B cell (primary cell): ENCODE results near the gene SSTR1.

ENCODE experiments used
- EZH2 ChIP-seq: IDR thresholded peaks from 2 replicates; pipeline ENCODE4 v1.6.1; 2012; ENCODE audit warnings: borderline replicate concordance, low read depth, mild to moderate bottlenecking, moderate library complexity, low read length; ENCODE audit not compliant: insufficient read depth, poor library complexity, severe bottlenecking
- TF ChIP-seq, protein P1 (sequence below): fragments of 200-600 bp; IDR thresholded peaks from one replicate; pipeline ENCODE4 v1.8.0; 2022; ENCODE audit warnings: antibody characterized with exemption, mild to moderate bottlenecking

DNA sequence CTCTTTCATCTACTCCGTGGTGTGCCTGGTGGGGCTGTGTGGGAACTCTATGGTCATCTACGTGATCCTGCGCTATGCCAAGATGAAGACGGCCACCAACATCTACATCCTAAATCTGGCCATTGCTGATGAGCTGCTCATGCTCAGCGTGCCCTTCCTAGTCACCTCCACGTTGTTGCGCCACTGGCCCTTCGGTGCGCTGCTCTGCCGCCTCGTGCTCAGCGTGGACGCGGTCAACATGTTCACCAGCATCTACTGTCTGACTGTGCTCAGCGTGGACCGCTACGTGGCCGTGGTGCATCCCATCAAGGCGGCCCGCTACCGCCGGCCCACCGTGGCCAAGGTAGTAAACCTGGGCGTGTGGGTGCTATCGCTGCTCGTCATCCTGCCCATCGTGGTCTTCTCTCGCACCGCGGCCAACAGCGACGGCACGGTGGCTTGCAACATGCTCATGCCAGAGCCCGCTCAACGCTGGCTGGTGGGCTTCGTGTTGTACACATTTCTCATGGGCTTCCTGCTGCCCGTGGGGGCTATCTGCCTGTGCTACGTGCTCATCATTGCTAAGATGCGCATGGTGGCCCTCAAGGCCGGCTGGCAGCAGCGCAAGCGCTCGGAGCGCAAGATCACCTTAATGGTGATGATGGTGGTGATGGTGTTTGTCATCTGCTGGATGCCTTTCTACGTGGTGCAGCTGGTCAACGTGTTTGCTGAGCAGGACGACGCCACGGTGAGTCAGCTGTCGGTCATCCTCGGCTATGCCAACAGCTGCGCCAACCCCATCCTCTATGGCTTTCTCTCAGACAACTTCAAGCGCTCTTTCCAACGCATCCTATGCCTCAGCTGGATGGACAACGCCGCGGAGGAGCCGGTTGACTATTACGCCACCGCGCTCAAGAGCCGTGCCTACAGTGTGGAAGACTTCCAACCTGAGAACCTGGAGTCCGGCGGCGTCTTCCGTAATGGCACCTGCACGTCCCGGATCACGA, 2.2 kb downstream of the SSTR1 start:
- TF ChIP-seq, protein P1, sequence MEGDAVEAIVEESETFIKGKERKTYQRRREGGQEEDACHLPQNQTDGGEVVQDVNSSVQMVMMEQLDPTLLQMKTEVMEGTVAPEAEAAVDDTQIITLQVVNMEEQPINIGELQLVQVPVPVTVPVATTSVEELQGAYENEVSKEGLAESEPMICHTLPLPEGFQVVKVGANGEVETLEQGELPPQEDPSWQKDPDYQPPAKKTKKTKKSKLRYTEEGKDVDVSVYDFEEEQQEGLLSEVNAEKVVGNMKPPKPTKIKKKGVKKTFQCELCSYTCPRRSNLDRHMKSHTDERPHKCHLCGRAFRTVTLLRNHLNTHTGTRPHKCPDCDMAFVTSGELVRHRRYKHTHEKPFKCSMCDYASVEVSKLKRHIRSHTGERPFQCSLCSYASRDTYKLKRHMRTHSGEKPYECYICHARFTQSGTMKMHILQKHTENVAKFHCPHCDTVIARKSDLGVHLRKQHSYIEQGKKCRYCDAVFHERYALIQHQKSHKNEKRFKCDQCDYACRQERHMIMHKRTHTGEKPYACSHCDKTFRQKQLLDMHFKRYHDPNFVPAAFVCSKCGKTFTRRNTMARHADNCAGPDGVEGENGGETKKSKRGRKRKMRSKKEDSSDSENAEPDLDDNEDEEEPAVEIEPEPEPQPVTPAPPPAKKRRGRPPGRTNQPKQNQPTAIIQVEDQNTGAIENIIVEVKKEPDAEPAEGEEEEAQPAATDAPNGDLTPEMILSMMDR: no peak
- TF ChIP-seq EZH2: no peak
